GM12873 (cell line): ENCODE measurements around the gene LYPD6.

Source experiments
- CTCF ChIP-seq: IDR thresholded peaks from 2 replicates; pipeline ENCODE4 v1.5.1; 2012; ENCODE audit warnings: low read depth, mild to moderate bottlenecking, moderate library complexity, low read length, control low read depth; ENCODE audit not compliant: insufficient read depth; ENCODE audit errors: missing control alignments

Gene LYPD6

GRCh38 chr2:149364839-149365238, 34.5 kb downstream of the LYPD6 start:
- no peak for TF ChIP-seq CTCF

- no peak for TF ChIP-seq CTCF
These were observed 35.7 kb downstream of the LYPD6 start for GRCh38 chr2:149365931-149366583.

GRCh38 chr2:149370061-149370775, 39.8 kb downstream of the LYPD6 start:
- no peak for TF ChIP-seq CTCF

- TF ChIP-seq CTCF, result no peak
These were observed 41.1 kb downstream of the LYPD6 start for GRCh38 chr2:149371476-149371875.

GRCh38 chr2:149375801-149376361, 45.5 kb downstream of the LYPD6 start:
- TF ChIP-seq CTCF, result no peak

- no peak for TF ChIP-seq CTCF
These were observed 49.8 kb downstream of the LYPD6 start for GRCh38 chr2:149380205-149380604.

GRCh38 chr2:149383340-149383739, 53.0 kb downstream of the LYPD6 start:
- no peak for TF ChIP-seq CTCF
